ENCODE results near the gene HNMT.

HNMT gene

DNA sequence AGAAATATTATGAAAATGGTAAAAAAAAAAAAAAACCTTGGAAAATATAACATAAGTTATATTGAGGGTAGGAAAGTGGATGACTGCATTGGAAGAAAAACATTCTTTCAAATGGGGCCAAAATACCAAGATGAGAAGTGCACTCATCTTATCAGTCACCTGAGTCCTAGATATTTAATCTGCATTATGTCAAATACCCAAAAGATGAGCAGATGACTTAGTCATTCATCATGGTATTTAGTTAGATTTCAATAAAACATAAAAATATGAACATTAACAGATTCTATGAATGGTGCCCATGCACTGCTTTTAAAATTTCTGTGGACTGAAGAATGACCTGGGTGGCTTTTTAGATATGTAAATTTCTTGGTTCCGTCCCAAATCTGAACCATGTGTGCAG is 56.9 kb downstream of the HNMT start:
- no peak overlapping the region for H3K4me3 ChIP-seq (ENCODE audit: low read depth, low read length)
- in situ Hi-C loops (cut with HindIII; ENCODE audit: low sequenced_read_pairs): no loop called here
- TF ChIP-seq CTCF (IDR thresholded peaks at IDR 0.05; ENCODE audit: low read depth, low read length, missing control alignments): no peak
- DNase-seq (ENCODE audit: low read depth): no peak

DNA sequence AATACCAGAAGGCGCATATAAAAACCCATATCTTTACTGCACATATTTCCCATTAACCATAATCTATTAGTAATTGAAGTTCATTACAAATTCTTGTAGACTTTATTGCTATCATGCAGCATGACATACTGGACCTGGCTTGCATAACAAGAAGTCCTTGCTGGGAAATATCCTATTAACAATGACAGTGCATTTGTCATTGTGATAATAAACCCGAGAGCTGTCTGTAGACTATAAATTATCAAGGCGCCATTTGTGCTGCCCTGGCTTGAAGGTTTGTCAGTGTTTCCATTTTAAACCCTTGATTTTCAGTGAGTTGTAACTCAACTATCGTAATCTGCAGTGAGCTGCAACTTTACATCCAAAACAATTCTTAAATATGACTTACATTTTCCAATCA is 59.0 kb downstream of the HNMT start:
- in situ Hi-C loops (cut with HindIII; ENCODE audit: low sequenced_read_pairs): no loop called here
- TF ChIP-seq CTCF (IDR thresholded peaks at IDR 0.05; ENCODE audit: low read depth, low read length, missing control alignments): no peak
- DNase-seq (ENCODE audit: low read depth): no peak
- no peak overlapping the region for H3K4me3 ChIP-seq (ENCODE audit: low read depth, low read length)

DNA sequence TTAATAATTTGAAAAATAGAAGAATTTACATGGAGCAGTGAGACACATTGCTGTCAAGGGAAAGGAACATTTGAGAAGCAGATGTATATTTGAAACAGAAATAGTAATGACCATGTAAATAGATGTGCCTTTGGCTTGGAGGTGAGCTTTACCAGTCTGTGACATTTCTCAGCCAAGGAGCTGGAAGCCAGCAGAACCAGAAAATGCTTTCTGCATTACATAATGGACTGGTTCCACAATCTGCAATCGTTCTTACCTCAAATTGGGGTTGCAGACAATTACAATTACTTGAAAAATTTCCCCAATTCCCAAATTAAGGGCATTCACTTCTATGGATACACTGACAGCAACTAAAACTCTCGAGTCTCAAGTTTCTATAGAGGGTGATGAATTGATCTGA is 59.7 kb downstream of the HNMT start:
- DNase-seq (ENCODE audit: low read depth): no peak
- no peak for TF ChIP-seq CTCF (IDR thresholded peaks at IDR 0.05; ENCODE audit: low read depth, low read length, missing control alignments)
- in situ Hi-C loops (cut with HindIII; ENCODE audit: low sequenced_read_pairs): no loop called here
- H3K4me3 ChIP-seq (ENCODE audit: low read depth, low read length): no peak overlapping the region

- DNase-seq (ENCODE audit: low read depth): no peak
- TF ChIP-seq CTCF (IDR thresholded peaks at IDR 0.05; ENCODE audit: low read depth, low read length, missing control alignments): no peak
- in situ Hi-C loops (cut with HindIII; ENCODE audit: low sequenced_read_pairs): no loop called here
- no peak overlapping the region for H3K4me3 ChIP-seq (ENCODE audit: low read depth, low read length)
These were observed 62.1 kb downstream of the HNMT start for GRCh38 chr2:138026111-138027020.

DNA sequence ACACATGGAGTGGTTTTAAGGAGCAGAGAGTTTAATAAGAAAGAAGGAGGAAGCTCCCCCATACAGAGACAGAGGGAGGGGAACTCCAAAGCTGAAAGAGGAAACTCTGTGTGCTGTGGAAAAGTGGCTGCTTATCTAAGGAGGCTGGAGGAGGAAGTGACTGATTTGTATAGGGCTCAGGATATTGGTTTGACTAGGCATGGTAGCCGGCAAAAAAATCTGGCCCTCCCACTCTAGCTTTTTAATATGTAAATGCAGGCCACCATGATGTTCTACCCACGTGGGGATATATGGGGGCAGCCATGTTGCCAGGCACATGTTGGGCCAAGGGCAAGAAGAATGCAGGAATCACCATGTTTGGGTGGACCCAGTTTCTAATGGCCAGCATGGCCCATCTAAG is 64.3 kb downstream of the HNMT start:
- no peak overlapping the region for H3K4me3 ChIP-seq (ENCODE audit: low read depth, low read length)
- in situ Hi-C loops (cut with HindIII; ENCODE audit: low sequenced_read_pairs): no loop called here
- no peak for TF ChIP-seq CTCF (IDR thresholded peaks at IDR 0.05; ENCODE audit: low read depth, low read length, missing control alignments)
- no peak for DNase-seq (ENCODE audit: low read depth)

DNA sequence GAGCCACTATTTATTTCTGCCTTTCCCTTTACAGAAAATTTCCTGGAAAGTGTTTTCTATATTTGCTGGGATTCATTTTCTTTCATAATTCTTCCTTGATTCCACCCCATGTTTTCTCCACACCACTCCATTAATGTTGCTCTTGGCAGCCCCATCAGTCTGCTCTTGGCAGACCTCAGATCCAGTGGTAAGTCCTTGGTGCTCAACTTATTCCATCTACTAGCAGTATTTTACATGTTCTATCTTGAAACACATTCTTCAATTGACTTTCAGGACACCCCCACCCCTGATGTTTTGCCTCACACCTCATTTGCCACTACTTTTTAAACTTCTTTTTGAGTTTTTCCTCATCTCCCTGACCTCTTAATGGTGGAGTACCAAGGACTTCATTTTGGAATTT is 65.0 kb downstream of the HNMT start:
- in situ Hi-C loops (cut with HindIII; ENCODE audit: low sequenced_read_pairs): no loop called here
- no peak overlapping the region for H3K4me3 ChIP-seq (ENCODE audit: low read depth, low read length)
- TF ChIP-seq CTCF (IDR thresholded peaks at IDR 0.05; ENCODE audit: low read depth, low read length, missing control alignments): no peak
- peak; percentile 76 for DNase-seq (ENCODE audit: low read depth)

All from astrocyte of the cerebellum (primary cell).